Measurements from ENCODE around the gene PTGER2. TPM values are rescaled to one million over a fixed set of nuclear protein-coding genes. Genes with fewer than 3 reads are reported as not detected.

The PTGER2 gene
- total and polyA plus RNA-seq, 12 donors: 0.18 to 2.9 (median 1.3) TPM; not detected in 1

GRCh38 chr14:52348279-52348678 lies 34.2 kb downstream of the PTGER2 start:
- H3K9me3 ChIP-seq (replicated peaks in 1 of 3): no peaks in the 10 kb centered on the region
- no peaks in the 10 kb centered on the region for H3K36me3 ChIP-seq (replicated peaks in 1 of 2)
- 86 to 91% (median 88%) methylated on average over 5 of the region's 5 CpGs for WGBS, 4 donors
- intact Hi-C loops (cut with DNase I): no loop called here
- no peak for TF ChIP-seq POLR2A (IDR thresholded peaks at IDR 0.05)
- TF ChIP-seq CTCF (IDR thresholded peaks at IDR 0.05): no peak
- H3K27ac ChIP-seq: no peak overlapping the region
- H3K27me3 ChIP-seq: no peaks in the 10 kb centered on the region
- DNase-seq: no peak
- no peak overlapping the region for H3K4me3 ChIP-seq
- no peaks in the 10 kb centered on the region for H3K4me1 ChIP-seq (replicated peaks in 1 of 2)

DNA sequence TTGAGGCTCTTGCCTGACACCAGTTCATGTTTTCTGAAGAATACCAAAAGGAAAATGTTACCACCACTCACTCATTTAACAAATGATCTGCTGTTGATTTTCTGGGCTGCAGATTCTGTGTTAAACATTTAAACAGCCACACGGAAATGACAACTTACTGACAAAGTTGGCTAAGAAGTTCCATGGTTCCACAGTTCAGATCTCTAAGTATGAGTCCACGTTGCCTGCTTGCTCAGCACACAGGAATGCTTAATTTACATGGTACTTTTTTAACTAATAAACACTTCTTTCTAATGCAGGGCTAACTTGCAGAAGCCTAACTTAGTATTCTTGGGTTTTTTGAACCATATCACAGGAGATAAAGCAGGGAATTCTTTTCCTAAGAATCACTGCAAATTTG lies 34.7 kb downstream of the PTGER2 start:
- Histone ChIP-seq H3K27me3 (no peaks in the 10 kb centered on the region), H3K9me3 (replicated peaks in 1 of 3) (no peaks in the 10 kb centered on the region), H3K36me3 (replicated peaks in 1 of 2) (no peaks in the 10 kb centered on the region), H3K4me1 (replicated peaks in 1 of 2) (no peaks in the 10 kb centered on the region), H3K27ac (no peak overlapping the region), H3K4me3 (no peak overlapping the region)
- 31 to 61% (median 55%) methylated on average over 2 of the region's 2 CpGs for WGBS, 4 donors
- no peak for TF ChIP-seq CTCF (IDR thresholded peaks at IDR 0.05)
- no peak for TF ChIP-seq POLR2A (IDR thresholded peaks at IDR 0.05)
- DNase-seq: no peak
- intact Hi-C loops (cut with DNase I): no loop called here

- DNase-seq: peak in 1 of 7 donors; percentile 14
- H3K27me3 ChIP-seq: no peaks in the 10 kb centered on the region
- H3K27ac ChIP-seq: no peak overlapping the region
- intact Hi-C loops (cut with DNase I): no loop called here
- H3K4me3 ChIP-seq: no peak overlapping the region
- 36 to 74% (median 49%) methylated on average over 2 of the region's 2 CpGs for WGBS, 4 donors
- H3K4me1 ChIP-seq (replicated peaks in 1 of 2): no peaks in the 10 kb centered on the region
- TF ChIP-seq POLR2A (IDR thresholded peaks at IDR 0.05) (no peak), CTCF (IDR thresholded peaks at IDR 0.05) (no peak)
- no peaks in the 10 kb centered on the region for H3K36me3 ChIP-seq (replicated peaks in 1 of 2)
- no peaks in the 10 kb centered on the region for H3K9me3 ChIP-seq (replicated peaks in 1 of 3)
Observed at GRCh38 chr14:52349731-52350130, 35.6 kb downstream of the PTGER2 start.

GRCh38 chr14:52350445-52350844 lies 36.3 kb downstream of the PTGER2 start:
- no peak overlapping the region for H3K4me3 ChIP-seq
- H3K9me3 ChIP-seq (replicated peaks in 1 of 3): no peaks in the 10 kb centered on the region
- H3K27ac ChIP-seq: no peak overlapping the region
- H3K4me1 ChIP-seq (replicated peaks in 1 of 2): peaks cover 0 to 6% of the 10 kb centered on the region in 2 donors
- no peaks in the 10 kb centered on the region for H3K27me3 ChIP-seq
- intact Hi-C loops (cut with DNase I): no loop called here
- DNase-seq: no peak
- 41 to 75% (median 42%) methylated on average over 3 of the region's 3 CpGs for WGBS, 4 donors
- H3K36me3 ChIP-seq (replicated peaks in 1 of 2): no peaks in the 10 kb centered on the region
- TF ChIP-seq CTCF (IDR thresholded peaks at IDR 0.05) (no peak), POLR2A (IDR thresholded peaks at IDR 0.05) (no peak)

All from adrenal gland (tissue), 12 donors.